ENCODE measurements around the gene NEURL1B. TPM values are rescaled to one million over a fixed set of nuclear protein-coding genes. Genes with fewer than 3 reads are reported as not detected.
A peak's percentile ranks its signal among the peaks of the same experiment; 100 is the strongest.
"Not testable (repeated sequence)": the region's sequence is repeated elsewhere in the genome, so short reads cannot be mapped to it uniquely, and the experiment has no call there.

The NEURL1B gene
- total RNA-seq, 4 donors from 2014 or later, result 21.7 to 59.9 (median 41.5) TPM

DNA sequence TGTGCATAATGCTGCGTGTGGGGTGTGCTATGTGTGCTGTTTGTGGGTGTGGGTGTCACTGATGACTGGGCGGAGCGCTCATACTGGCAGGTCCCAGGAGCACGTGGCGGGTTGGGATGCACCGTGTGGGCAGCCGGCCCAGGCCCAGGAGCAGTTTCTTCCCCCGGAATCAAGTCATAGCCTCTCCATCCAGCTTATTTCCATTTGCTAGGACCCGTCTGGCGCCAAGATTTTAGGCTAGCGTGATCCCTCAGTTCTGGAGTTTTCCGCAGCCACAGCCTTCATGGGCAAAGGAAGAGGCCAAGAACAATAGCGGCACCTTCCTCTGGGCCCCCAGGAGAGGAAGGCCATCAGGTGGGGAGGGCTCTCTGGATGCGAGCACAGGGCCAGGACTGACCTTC, 43.3 kb upstream of the NEURL1B start:
- WGBS, 2 donors (ENCODE audit: low coverage in 1 of 2), result 55 to 60% methylated on average over 1 to 4 of the region's 14 CpGs
- Histone ChIP-seq H3K36me3 (no peaks in the 10 kb centered on the region), H3K4me1 (peaks cover 0 to 32% (median 9%) of the 10 kb centered on the region in 3 donors), H3K27me3 (no peaks in the 10 kb centered on the region), H3K9me3 (no peaks in the 10 kb centered on the region), H3K27ac (peak overlapping the region in 3 of 4 donors; percentile 45 to 51 (median 46)), H3K4me3 (no peak overlapping the region)
- ATAC-seq, result peak; percentile 48
- TF ChIP-seq, protein P1, sequence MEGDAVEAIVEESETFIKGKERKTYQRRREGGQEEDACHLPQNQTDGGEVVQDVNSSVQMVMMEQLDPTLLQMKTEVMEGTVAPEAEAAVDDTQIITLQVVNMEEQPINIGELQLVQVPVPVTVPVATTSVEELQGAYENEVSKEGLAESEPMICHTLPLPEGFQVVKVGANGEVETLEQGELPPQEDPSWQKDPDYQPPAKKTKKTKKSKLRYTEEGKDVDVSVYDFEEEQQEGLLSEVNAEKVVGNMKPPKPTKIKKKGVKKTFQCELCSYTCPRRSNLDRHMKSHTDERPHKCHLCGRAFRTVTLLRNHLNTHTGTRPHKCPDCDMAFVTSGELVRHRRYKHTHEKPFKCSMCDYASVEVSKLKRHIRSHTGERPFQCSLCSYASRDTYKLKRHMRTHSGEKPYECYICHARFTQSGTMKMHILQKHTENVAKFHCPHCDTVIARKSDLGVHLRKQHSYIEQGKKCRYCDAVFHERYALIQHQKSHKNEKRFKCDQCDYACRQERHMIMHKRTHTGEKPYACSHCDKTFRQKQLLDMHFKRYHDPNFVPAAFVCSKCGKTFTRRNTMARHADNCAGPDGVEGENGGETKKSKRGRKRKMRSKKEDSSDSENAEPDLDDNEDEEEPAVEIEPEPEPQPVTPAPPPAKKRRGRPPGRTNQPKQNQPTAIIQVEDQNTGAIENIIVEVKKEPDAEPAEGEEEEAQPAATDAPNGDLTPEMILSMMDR (IDR thresholded peaks at IDR 0.05), result no peak

DNA sequence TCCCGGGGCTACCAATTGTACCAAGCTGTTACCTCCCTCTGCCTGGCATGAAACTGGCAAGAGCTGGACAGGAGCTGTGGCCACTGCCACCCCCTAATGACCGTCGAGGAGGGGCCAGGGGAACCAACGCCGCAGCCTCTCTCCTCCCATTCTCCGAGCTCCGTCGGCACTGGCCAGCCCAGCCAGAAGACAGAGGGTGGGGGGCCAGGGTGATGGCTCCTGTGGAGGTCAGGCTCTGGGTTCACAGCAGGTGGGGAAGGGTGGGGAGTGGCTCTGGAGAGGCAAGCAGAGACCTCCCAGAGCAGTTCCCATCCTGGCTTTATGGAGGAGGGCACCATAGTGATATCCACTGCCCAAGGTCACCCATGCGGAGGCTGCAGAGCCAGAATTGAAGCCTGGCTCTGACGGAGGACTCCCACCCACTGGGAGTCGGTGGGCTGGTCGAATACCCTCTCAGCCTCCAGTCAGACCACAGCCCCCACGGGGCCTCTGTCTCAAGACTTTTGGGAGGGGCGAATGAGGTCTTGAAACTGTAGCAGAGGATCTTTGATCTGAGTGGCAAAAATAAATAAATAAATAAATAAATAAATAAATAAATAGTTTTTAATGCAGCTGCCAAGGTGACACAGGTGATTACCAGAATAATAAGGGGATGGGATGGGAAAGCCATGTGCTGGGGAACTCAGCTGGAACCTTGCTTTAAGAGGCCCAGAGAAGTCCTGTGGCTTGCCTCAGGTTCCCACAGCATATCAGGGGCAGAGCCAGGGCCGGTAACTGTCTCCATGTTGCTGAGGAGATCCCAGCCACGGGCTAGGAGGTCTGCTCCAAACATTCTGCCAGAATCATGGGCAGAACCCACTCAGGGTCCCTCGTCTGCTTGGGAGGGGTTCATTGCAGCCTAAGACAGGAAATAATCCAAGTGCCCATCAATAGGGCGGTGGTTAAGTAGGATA, 42.5 kb upstream of the NEURL1B start:
- peak overlapping the region in 3 of 4 donors; percentile 45 to 51 (median 46) for H3K27ac ChIP-seq
- ATAC-seq, result no peak
- TF ChIP-seq EP300 (IDR thresholded peaks at IDR 0.05) (no peak), POLR2AphosphoS5 (IDR thresholded peaks at IDR 0.05) (no peak), POLR2A (IDR thresholded peaks at IDR 0.05) (no peak)
- TF ChIP-seq, protein P1 (IDR thresholded peaks at IDR 0.05), result no peak

DNA sequence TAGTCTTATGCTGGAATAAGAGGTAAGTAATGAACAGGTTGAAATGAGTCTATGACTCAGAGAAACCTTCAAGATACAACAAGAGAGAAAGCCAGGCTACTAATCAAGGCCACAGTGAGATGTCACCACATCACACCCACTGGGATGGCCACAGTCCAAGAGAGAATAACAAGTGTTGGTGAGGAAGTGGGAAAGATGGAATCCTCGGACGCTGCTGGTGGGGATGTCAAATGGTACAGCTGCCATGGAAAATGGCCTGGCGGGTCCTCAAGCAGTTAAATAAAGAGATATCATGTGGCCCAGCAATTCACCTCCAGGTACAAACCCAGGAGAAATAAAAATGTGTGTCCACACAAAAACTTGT, 41.9 kb upstream of the NEURL1B start:
- Histone ChIP-seq H3K27me3 (no peaks in the 10 kb centered on the region), H3K27ac (peak overlapping the region in 2 of 4 donors; percentile 10 to 51), H3K4me1 (peaks cover 0 to 45% (median 11%) of the 10 kb centered on the region in 3 donors), H3K9me3 (no peaks in the 10 kb centered on the region), H3K36me3 (no peaks in the 10 kb centered on the region), H3K4me3 (no peak overlapping the region)
- WGBS, 2 donors (ENCODE audit: low coverage in 1 of 2), result 79 to 80% methylated on average over 3 of the region's 3 CpGs
- ATAC-seq, result no peak
- TF ChIP-seq EP300 (IDR thresholded peaks at IDR 0.05) (no peak), POLR2A (IDR thresholded peaks at IDR 0.05) (no peak), POLR2AphosphoS5 (IDR thresholded peaks at IDR 0.05) (no peak)
- TF ChIP-seq, protein P1 (IDR thresholded peaks at IDR 0.05), result no peak

More for the DNA sequence above, 42.5 kb upstream of the NEURL1B start:
- no peaks in the 10 kb centered on the region for H3K36me3 ChIP-seq
- no peak overlapping the region for H3K4me3 ChIP-seq
- H3K27me3 ChIP-seq, result no peaks in the 10 kb centered on the region
- H3K4me1 ChIP-seq, result peaks cover 0 to 40% (median 11%) of the 10 kb centered on the region in 3 donors
- WGBS, 2 donors (ENCODE audit: low coverage in 1 of 2), result 71 to 85% methylated on average over 5 to 7 of the region's 18 CpGs
- no peaks in the 10 kb centered on the region for H3K9me3 ChIP-seq

DNA sequence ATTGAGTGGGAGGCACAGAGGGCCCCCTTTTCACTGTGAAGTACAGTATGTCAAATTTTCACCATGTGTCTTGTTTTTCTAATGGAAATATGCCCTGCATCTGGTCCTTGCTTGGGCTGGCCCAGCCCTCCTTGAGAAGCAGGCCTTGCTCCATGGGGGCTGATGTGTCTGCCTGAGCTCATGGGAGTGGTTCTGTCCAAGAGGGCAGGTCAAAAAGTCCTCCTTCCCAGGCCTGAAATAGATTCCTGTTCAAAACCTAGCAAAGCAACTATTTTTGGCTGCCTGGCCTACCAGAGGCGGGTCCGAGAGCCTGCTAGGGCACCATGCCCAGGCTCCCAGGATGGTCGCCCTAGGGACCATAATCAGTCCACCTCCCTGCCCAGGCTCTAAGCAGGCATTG, 40.5 kb upstream of the NEURL1B start:
- peaks cover 0 to 3% (median 0%) of the 10 kb centered on the region in 3 donors for H3K9me3 ChIP-seq
- TF ChIP-seq EP300 (IDR thresholded peaks at IDR 0.05), result no peak
- no peak for TF ChIP-seq POLR2A (IDR thresholded peaks at IDR 0.05)
- no peak for TF ChIP-seq POLR2AphosphoS5 (IDR thresholded peaks at IDR 0.05)
- TF ChIP-seq, protein P1 (IDR thresholded peaks at IDR 0.05), result no peak
- peaks cover 0 to 45% (median 11%) of the 10 kb centered on the region in 3 donors for H3K4me1 ChIP-seq
- H3K27me3 ChIP-seq, result no peaks in the 10 kb centered on the region
- no peak for ATAC-seq
- no peak overlapping the region for H3K4me3 ChIP-seq
- no CpG with 5 or more reads among the region's 3 CpGs for WGBS, 2 donors (ENCODE audit: low coverage in 1 of 2)
- H3K27ac ChIP-seq, result peak overlapping the region in 3 of 4 donors; percentile 18 to 33 (median 31)
- no peaks in the 10 kb centered on the region for H3K36me3 ChIP-seq

GRCh38 chr5:172601576-172601975, 39.5 kb upstream of the NEURL1B start:
- H3K36me3 ChIP-seq, H3K27me3 ChIP-seq, H3K4me3 ChIP-seq, ATAC-seq: not testable (repeated sequence)
- peak overlapping the region in 3 of 4 donors; percentile 63 to 80 (median 76) for H3K27ac ChIP-seq
- peaks cover 0 to 45% (median 11%) of the 10 kb centered on the region in 3 donors for H3K4me1 ChIP-seq
- H3K9me3 ChIP-seq, result peaks cover 0 to 13% (median 0%) of the 10 kb centered on the region in 3 donors
- WGBS, 2 donors (ENCODE audit: low coverage in 1 of 2), result 96 to 98% methylated on average over 7 of the region's 7 CpGs

Data from gastroesophageal sphincter (tissue), 4 donors.